MCF 10A (cell line): ENCODE measurements around the gene USP6NL. TPM values are rescaled to one million over a fixed set of nuclear protein-coding genes. Genes with fewer than 3 reads are reported as not detected.

Experiments
- Bru-seq: library from RNA; stranded (reverse); fragments of 400-500 nt; gene quantifications from one replicate; lab custom pipeline; 2021; lab: Mats Ljungman, UMichigan
- BruChase-seq, 2 experiments: library from RNA; stranded (reverse); fragments of 400-500 nt; gene quantifications; one replicate each; lab custom pipeline; 2021; lab: Mats Ljungman, UMichigan
- BruUV-seq: library from RNA; stranded (reverse); fragments of 400-500 nt; replicated peaks from 2 replicates; lab custom pipeline; 2021; lab: Mats Ljungman, UMichigan
- CTCF ChIA-PET: fragments of 300-600 bp; sonication (Branson Sonifier 250); formaldehyde crosslinking; extraction: SDS; loops from one replicate; lab custom pipeline; 2021; ENCODE audit warnings: antibody characterized with exemption, inconsistent platforms; lab: Yijun Ruan, JAX
- POLR2A ChIA-PET: fragments of 300-600, 350-650 bp; sonication (Branson Sonifier 250); formaldehyde crosslinking; extraction: SDS; loops from one replicate; lab custom pipeline; 2020; ENCODE audit warnings: antibody characterized with exemption, inconsistent platforms; lab: Yijun Ruan, JAX
- DNase-seq: peaks from one replicate; pipeline ENCODE4 v3.0.0-alpha.2; 2018; ENCODE audit not compliant: unreplicated experiment
- H3K27ac Mint-ChIP-seq: one replicate; pipeline ENCODE4 v1.8.0; 2022; ENCODE audit warnings: mild to moderate bottlenecking, low read depth, mixed read lengths; ENCODE audit not compliant: unreplicated experiment
- H3K27me3 Mint-ChIP-seq: one replicate; pipeline ENCODE4 v1.8.0; 2022; ENCODE audit warnings: mixed read lengths; ENCODE audit not compliant: insufficient read depth, unreplicated experiment
- H3K36me3 Mint-ChIP-seq: one replicate; pipeline ENCODE4 v1.8.0; 2022; ENCODE audit warnings: mild to moderate bottlenecking, moderate library complexity, mixed read lengths; ENCODE audit not compliant: insufficient read depth, unreplicated experiment
- H3K4me1 Mint-ChIP-seq: one replicate; pipeline ENCODE4 v1.8.0; 2022; ENCODE audit warnings: mixed read lengths; ENCODE audit not compliant: insufficient read depth, unreplicated experiment
- H3K4me3 Mint-ChIP-seq: one replicate; pipeline ENCODE4 v1.8.0; 2022; ENCODE audit warnings: mild to moderate bottlenecking, moderate library complexity, mixed read lengths; ENCODE audit not compliant: unreplicated experiment
- H3K9me3 Mint-ChIP-seq: one replicate; pipeline ENCODE4 v1.8.0; 2022; ENCODE audit warnings: mixed read lengths; ENCODE audit not compliant: unreplicated experiment
- intact Hi-C: fragments of 100-400 bp; cut with micrococcal nuclease; formaldehyde crosslinking; loops from 2 replicates; pipeline ENCODE4 v1.14.1; 2022
- long read RNA-seq: library from polyadenylated mRNA; stranded (forward); transcript quantifications from one replicate; pipeline ENCODE4 v2.0.0, GENCODE V29; 2022
- total RNA-seq: library from RNA; stranded (reverse); gene quantifications from 2 replicates; pipeline ENCODE4 v1.2.3, GENCODE V29; 2022
- TF ChIP-seq, protein P1 (sequence below): fragments of 200-600 bp; IDR thresholded peaks from one replicate; pipeline ENCODE4 v1.8.0; 2022; ENCODE audit warnings: antibody characterized with exemption, mild to moderate bottlenecking; ENCODE audit not compliant: unreplicated experiment

Gene USP6NL
- total RNA-seq, result 19.0 and 19.2 TPM in 2 replicates
- Bru-seq, nascent RNA, result percentile 74 among the genes with signal in this experiment
- percentile 62 among the genes with signal in this experiment for BruChase-seq, experiment 1, labeled RNA remaining after a 6-hour chase
- BruChase-seq, experiment 2, labeled RNA remaining after a 2-hour chase, result percentile 63 among the genes with signal in this experiment
- long read RNA-seq, full-length matches to known transcripts, result 45 of 54 reads
- long read RNA-seq, partial matches to known transcripts, result 0 of 54 reads
- long read RNA-seq, other reads (novel, unspliced or antisense), result 9 of 54 reads

DNA sequence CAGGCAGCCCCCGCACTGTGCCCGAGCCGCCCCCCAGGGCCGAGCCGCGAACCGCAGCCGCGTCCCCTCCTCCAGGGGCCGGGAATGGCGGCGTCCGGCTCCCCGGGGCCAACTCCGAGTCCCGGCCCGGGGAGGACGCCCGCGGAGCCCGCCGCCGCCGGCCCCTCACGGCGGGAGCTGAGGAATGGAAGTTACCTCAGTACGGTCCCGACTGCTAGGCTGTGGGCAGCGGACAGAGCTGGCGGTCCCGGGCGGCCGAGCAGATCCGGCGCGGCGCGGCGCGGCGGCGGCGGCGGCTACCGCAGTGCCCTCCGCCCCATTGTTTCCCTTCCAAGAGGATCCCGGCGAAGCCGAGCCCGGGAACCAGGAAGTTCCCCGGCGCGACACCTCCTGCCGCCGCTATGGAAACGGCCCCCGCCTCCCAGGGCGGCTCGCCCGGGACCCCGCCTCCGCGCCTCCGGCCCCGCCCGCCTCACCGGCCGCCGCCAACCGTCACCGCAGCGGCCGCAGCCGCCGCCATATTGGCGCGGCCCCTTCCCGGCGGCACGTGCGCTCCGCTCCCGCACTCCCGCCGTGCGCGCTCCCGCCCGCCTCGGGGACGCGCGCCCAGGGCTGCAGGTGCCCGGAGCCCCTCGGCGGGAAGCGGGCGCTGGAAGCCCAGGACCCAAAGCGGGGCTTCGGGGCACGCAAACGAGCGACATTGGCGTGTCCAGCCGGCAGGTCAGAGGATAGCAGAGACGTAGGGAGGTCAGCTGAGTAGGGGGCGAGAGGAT, at the start of gene USP6NL:
Gene USP6NL, minus strand, starts transcription at position 403 of the 773 bp plus-strand sequence. CDS start 14,016 bp downstream, outside the sequence.
- no TSS peak for BruUV-seq
- peaks cover 21% of the 10 kb centered on the region for H3K4me1 Mint-ChIP-seq
- no peaks in the 10 kb centered on the region for H3K9me3 Mint-ChIP-seq
- H3K4me3 Mint-ChIP-seq, result peak within 1 kb of the TSS; percentile 92
- ChIA-PET POLR2A (interaction anchor here (0.5 to 1.6 kb wide), 13 partner anchors 9 to 211 kb away, joined by 3 to 8 read pairs (median 4); partner anchors contain the start of gene PROSER2), CTCF (interaction anchor here (0.6 to 1.0 kb wide), 3 partner anchors 12 to 44 kb away, joined by 3 read pairs; no protein-coding TSS in a partner anchor)
- peak; percentile 86 for DNase-seq
- H3K36me3 Mint-ChIP-seq, result no peaks in the 10 kb centered on the region
- peak within 1 kb of the TSS; percentile 59 for H3K27ac Mint-ChIP-seq
- H3K27me3 Mint-ChIP-seq, result no peaks in the 10 kb centered on the region
- TF ChIP-seq, protein P1, sequence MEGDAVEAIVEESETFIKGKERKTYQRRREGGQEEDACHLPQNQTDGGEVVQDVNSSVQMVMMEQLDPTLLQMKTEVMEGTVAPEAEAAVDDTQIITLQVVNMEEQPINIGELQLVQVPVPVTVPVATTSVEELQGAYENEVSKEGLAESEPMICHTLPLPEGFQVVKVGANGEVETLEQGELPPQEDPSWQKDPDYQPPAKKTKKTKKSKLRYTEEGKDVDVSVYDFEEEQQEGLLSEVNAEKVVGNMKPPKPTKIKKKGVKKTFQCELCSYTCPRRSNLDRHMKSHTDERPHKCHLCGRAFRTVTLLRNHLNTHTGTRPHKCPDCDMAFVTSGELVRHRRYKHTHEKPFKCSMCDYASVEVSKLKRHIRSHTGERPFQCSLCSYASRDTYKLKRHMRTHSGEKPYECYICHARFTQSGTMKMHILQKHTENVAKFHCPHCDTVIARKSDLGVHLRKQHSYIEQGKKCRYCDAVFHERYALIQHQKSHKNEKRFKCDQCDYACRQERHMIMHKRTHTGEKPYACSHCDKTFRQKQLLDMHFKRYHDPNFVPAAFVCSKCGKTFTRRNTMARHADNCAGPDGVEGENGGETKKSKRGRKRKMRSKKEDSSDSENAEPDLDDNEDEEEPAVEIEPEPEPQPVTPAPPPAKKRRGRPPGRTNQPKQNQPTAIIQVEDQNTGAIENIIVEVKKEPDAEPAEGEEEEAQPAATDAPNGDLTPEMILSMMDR, result no peak
- intact Hi-C loops, result loop anchor here (2.0 kb wide), 2 partner anchors 73 to 89 kb away; no protein-coding TSS in a partner anchor

DNA sequence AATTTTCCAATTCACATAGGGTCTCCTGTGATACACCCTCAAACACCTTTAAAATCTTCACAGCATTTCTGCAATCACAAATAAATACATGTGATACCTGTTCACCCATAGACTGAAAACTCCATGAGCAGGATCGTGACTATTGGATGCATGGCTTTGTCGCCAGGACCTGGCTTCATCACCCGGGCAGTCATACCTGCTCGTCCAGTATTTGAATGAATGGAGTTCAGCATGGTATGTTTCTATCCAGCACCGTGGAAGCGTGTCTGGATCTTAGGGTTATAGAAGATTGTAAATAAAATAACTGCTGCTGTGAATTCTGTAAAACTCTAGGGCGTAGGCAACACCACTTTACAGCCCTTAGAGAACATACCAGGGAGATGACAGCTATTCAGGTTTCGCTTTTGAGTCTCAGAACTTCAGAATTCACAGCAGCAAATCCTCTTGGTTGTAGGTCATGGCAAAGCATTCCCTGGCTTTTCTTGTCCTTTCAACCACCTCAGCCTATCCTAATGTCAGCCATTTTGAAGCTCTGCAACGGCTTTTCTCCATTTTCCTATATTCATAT, 47.4 kb upstream of the USP6NL start:
- intact Hi-C loops, result no loop called here
- Mint-ChIP-seq H3K4me3 (no peak overlapping the region), H3K9me3 (no peaks in the 10 kb centered on the region), H3K27ac (no peak overlapping the region), H3K27me3 (peaks cover 4% of the 10 kb centered on the region), H3K36me3 (no peaks in the 10 kb centered on the region), H3K4me1 (peaks cover 7% of the 10 kb centered on the region)
- no TSS peak for BruUV-seq
- no peak for DNase-seq
- TF ChIP-seq, protein P1, result no peak
- ChIA-PET POLR2A (interaction anchor here (0.6 kb wide), 1 partner anchor 1229 kb away, joined by 3 read pairs; no protein-coding TSS in a partner anchor), CTCF (interaction anchor here (0.7 kb wide), 1 partner anchor 11 kb away, joined by 3 read pairs; no protein-coding TSS in a partner anchor)

DNA sequence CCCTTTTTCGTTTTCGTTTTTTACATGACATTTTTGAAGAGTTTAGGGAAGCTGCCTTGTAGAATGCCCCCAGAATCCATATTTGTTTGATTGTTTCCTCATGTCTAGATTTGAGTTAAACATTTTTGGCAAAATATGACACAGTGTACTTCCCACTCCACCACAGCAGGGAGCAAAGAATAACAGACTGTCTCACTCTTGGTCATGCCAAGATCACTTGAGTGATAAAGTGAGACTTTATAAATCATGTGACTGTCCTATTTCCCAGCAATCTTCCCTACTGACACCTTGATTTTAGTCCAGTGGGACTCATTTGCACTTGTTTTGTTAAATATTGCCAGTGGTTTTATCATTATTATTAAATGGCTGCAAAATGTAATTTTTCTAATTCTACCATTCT, 44.4 kb upstream of the USP6NL start:
- intact Hi-C loops, result no loop called here
- H3K27me3 Mint-ChIP-seq, result peaks cover 12% of the 10 kb centered on the region
- POLR2A ChIA-PET, result interaction anchor here (0.6 to 1.4 kb wide), 4 partner anchors 15 to 95 kb away, joined by 3 to 4 read pairs (median 4); no protein-coding TSS in a partner anchor
- no peak overlapping the region for H3K27ac Mint-ChIP-seq
- H3K9me3 Mint-ChIP-seq, result no peaks in the 10 kb centered on the region
- H3K36me3 Mint-ChIP-seq, result no peaks in the 10 kb centered on the region
- TF ChIP-seq, protein P1, result no peak
- no peak overlapping the region for H3K4me3 Mint-ChIP-seq
- BruUV-seq, result no TSS peak
- CTCF ChIA-PET, result interaction anchor here (1.4 kb wide), 1 partner anchor 140 kb away, joined by 3 read pairs; no protein-coding TSS in a partner anchor
- peaks cover 7% of the 10 kb centered on the region for H3K4me1 Mint-ChIP-seq
- no peak for DNase-seq
